H1 (cell line): ENCODE results near the gene DNAJC17. TPM values are rescaled to one million over a fixed set of nuclear protein-coding genes. Genes with fewer than 3 reads are reported as not detected.

Experiments
- BCL11A ChIP-seq, 2 experiments: IDR thresholded peaks; one replicate each; pipeline ENCODE4 v1.6.1; 2011; ENCODE audit warnings: low read depth in 2 of 2, low read length in 2 of 2, mild to moderate bottlenecking in 2 of 2
- TEAD4 ChIP-seq: IDR thresholded peaks from 2 replicates; pipeline ENCODE4 v1.6.1; 2012; ENCODE audit warnings: low read depth, low read length, inconsistent platforms, mixed read lengths
- polyA plus RNA-seq, 7 experiments: library from polyadenylated mRNA; depleted of rRNA in 3 of 7; stranded (reverse) in 5 of 7; unstranded in 2 of 7; fragments of >200 nt in 5 of 7; fragments of 200-250 nt in 2 of 7; gene quantifications; 1 replicate in 5 of 7; 2 replicates in 1 of 7; 4 replicates in 1 of 7; pipeline versions ENCODE4 v1.2.1 to v1.2.3, GENCODE V29; 2011 to 2013; ENCODE audit warnings: missing spikeins in 2 of 7, mixed read lengths in 2 of 7
- total RNA-seq: library from RNA; stranded (reverse); fragmentation: NEBNext Ultra II Directional; extraction: Animal tissue kit (Norgen Biotek cat#: 25700); gene quantifications from 2 replicates; pipeline ENCODE4 v1.2.1, GENCODE V29; 2021
- TF ChIP-seq, protein P1 (sequence below), 3 experiments: IDR thresholded peaks; 1 replicate in 2 of 3; 2 replicates in 1 of 3; pipeline versions ENCODE4 v1.5.1 to v1.6.1; 2011; ENCODE audit warnings: low read length in 3 of 3, mild to moderate bottlenecking in 3 of 3, inconsistent platforms in 2 of 3, low read depth in 1 of 3, moderate library complexity in 1 of 3; ENCODE audit not compliant: insufficient read depth in 1 of 3; ENCODE audit errors: control extremely low read depth in 1 of 3

DNAJC17 gene
- total and polyA plus RNA-seq, 2 of the 8 experiments (the other 6 are each of a cell fraction or from before 2014, with no cell fraction given) = 39.5 to 45.4 TPM

DNA sequence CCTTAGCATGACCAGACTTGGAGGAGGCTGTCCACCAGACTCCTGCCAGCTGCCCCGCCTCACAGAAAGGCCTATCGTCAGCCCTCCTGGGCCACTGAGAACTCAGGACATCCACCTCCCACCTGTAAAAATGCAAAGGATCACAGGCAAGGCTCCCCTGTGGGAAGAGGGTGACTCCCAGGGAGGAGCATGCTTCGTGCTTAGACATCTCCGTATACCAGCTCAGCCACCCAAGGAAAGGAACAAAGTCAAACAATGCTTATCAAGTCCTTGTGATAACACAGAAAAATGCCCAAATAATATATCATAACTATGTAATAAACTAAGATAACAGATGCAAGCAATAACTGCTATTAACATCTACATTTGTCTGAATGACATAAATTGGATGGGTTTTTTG, 56.4 kb downstream of the DNAJC17 start (continued):
- TF ChIP-seq, protein P1, sequence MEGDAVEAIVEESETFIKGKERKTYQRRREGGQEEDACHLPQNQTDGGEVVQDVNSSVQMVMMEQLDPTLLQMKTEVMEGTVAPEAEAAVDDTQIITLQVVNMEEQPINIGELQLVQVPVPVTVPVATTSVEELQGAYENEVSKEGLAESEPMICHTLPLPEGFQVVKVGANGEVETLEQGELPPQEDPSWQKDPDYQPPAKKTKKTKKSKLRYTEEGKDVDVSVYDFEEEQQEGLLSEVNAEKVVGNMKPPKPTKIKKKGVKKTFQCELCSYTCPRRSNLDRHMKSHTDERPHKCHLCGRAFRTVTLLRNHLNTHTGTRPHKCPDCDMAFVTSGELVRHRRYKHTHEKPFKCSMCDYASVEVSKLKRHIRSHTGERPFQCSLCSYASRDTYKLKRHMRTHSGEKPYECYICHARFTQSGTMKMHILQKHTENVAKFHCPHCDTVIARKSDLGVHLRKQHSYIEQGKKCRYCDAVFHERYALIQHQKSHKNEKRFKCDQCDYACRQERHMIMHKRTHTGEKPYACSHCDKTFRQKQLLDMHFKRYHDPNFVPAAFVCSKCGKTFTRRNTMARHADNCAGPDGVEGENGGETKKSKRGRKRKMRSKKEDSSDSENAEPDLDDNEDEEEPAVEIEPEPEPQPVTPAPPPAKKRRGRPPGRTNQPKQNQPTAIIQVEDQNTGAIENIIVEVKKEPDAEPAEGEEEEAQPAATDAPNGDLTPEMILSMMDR (IDR thresholded peaks at IDR 0.05; ENCODE audit: control extremely low read depth in 1 of 3, insufficient read depth in 1 of 3, low read depth in 1 of 3, low read length in 3 of 3) = no peak
- TF ChIP-seq BCL11A (IDR thresholded peaks at IDR 0.05; ENCODE audit: low read depth in 2 of 2, low read length in 2 of 2) (no peak), TEAD4 (no peak)
